H1 (cell line): ENCODE results near the gene CNTNAP1. TPM values are rescaled to one million over a fixed set of nuclear protein-coding genes. Genes with fewer than 3 reads are reported as not detected.
A peak's percentile ranks its signal among the peaks of the same experiment; 100 is the strongest.

Experiments used
- CTCF ChIA-PET: fragments of 300-600 bp; sonication (Branson Sonifier 250); formaldehyde crosslinking; loops from one replicate; lab custom pipeline; 2021; ENCODE audit not compliant: partially characterized antibody; lab: Charles Lee
- POLR2A ChIA-PET: fragments of 300-600 bp; sonication (Branson Sonifier 250); formaldehyde crosslinking; loops from one replicate; lab custom pipeline; 2021; ENCODE audit warnings: inconsistent platforms; ENCODE audit not compliant: partially characterized antibody; lab: Charles Lee
- DNase-seq, 2 experiments: peaks; one replicate each; pipeline versions ENCODE4 v3.0.0 to v3.0.0-alpha.2; 2010 to 2022; ENCODE audit warnings: low spot score in 2 of 2, low read depth in 1 of 2, mixed read lengths in 1 of 2
- FAIRE-seq: peaks from 2 replicates; lab custom pipeline; 2011; peaks lifted over from hg19 to GRCh38; lab: Jason Lieb, UNC
- H2AFZ ChIP-seq: 2 replicates; pipeline ENCODE4 v1.8.1; 2012; ENCODE audit warnings: low read length, inconsistent platforms
- H2AK5ac ChIP-seq: 2 replicates; pipeline ENCODE4 v1.6.1; 2013; ENCODE audit warnings: low read depth, low read length
- H2BK120ac ChIP-seq: replicated peaks from 2 replicates; pipeline ENCODE3; 2013; ENCODE audit warnings: low read depth, low read length, inconsistent platforms
- H2BK12ac ChIP-seq: 2 replicates; pipeline ENCODE4 v1.6.1; 2013; ENCODE audit warnings: low read depth, low read length
- H2BK15ac ChIP-seq: 2 replicates; pipeline ENCODE4 v1.6.1; 2013; ENCODE audit warnings: low read length
- H2BK20ac ChIP-seq: 2 replicates; pipeline ENCODE4 v1.6.1; 2013; ENCODE audit warnings: low read length
- H2BK5ac ChIP-seq: 2 replicates; pipeline ENCODE4 v1.6.1; 2013; ENCODE audit warnings: low read depth, low read length
- H3K14ac ChIP-seq: 2 replicates; pipeline ENCODE4 v1.6.1; 2013; ENCODE audit warnings: inconsistent platforms; ENCODE audit not compliant: insufficient read length
- H3K18ac ChIP-seq: 2 replicates; pipeline ENCODE4 v1.6.1; 2013; ENCODE audit warnings: low read length; ENCODE audit errors: extremely low read depth
- H3K23ac ChIP-seq: 2 replicates; pipeline ENCODE4 v1.6.1; 2013; ENCODE audit warnings: inconsistent platforms; ENCODE audit not compliant: insufficient read length
- H3K23me2 ChIP-seq: 2 replicates; pipeline ENCODE4 v1.6.1; 2013; ENCODE audit warnings: low read depth, low read length
- H3K27ac ChIP-seq: 2 replicates; pipeline ENCODE4 v1.6.1; 2011; ENCODE audit warnings: low read depth, low read length, inconsistent platforms
- H3K27me3 ChIP-seq, 4 experiments: replicated peaks in 1 of 4; 1 replicate in 1 of 4; 2 replicates in 3 of 4; pipeline versions ENCODE4 v1.6.1 to v1.8.1; 2011 to 2013; ENCODE audit warnings: low read length in 3 of 4, mild to moderate bottlenecking in 3 of 4, inconsistent platforms in 2 of 4, mixed read lengths in 2 of 4, moderate library complexity in 1 of 4; ENCODE audit not compliant: control insufficient read depth in 3 of 4, insufficient read depth in 3 of 4; ENCODE audit errors: extremely low read depth in 1 of 4
- H3K36me3 ChIP-seq, 4 experiments: 2 replicates each; pipeline versions ENCODE4 v1.6.1 to v1.8.1; 2011 to 2013; ENCODE audit warnings: mild to moderate bottlenecking in 4 of 4, low read length in 3 of 4, moderate library complexity in 2 of 4, control low read depth in 1 of 4, inconsistent platforms in 1 of 4; ENCODE audit not compliant: insufficient read depth in 4 of 4, control insufficient read depth in 2 of 4
- H3K4ac ChIP-seq: replicated peaks from 2 replicates; pipeline ENCODE3; 2013; ENCODE audit warnings: low read length, low read depth, mixed read lengths, inconsistent platforms; ENCODE audit not compliant: insufficient read length
- H3K4me1 ChIP-seq, 4 experiments: replicated peaks in 1 of 4; 1 replicate in 1 of 4; 2 replicates in 3 of 4; pipeline versions ENCODE4 v1.6.1 to v1.8.1; 2011 to 2013; ENCODE audit warnings: low read length in 3 of 4, inconsistent platforms in 2 of 4, mixed read lengths in 1 of 4; ENCODE audit not compliant: insufficient read depth in 4 of 4, control insufficient read depth in 3 of 4
- H3K4me2 ChIP-seq, 2 experiments: 2 replicates each; pipeline versions ENCODE4 v1.6.1 to v1.8.1; 2011 to 2013; ENCODE audit warnings: low read depth in 2 of 2, low read length in 2 of 2, control low read depth in 1 of 2, inconsistent platforms in 1 of 2, mild to moderate bottlenecking in 1 of 2; ENCODE audit not compliant: insufficient read depth in 1 of 2
- H3K4me3 ChIP-seq, 4 experiments: fragments of 200-600, 300-600 bp in 1 of 4; sonication (generic), shearing (Covaris generic), sonication (Bioruptor Twin) in 1 of 4; 2 replicates each; pipeline versions ENCODE4 v1.5.1 to v1.8.1; 2011 to 2016; ENCODE audit warnings: low read length in 4 of 4, low read depth in 3 of 4, control low read depth in 2 of 4, inconsistent platforms in 2 of 4, mild to moderate bottlenecking in 2 of 4, mixed read lengths in 1 of 4, moderate library complexity in 1 of 4; ENCODE audit not compliant: insufficient read depth in 2 of 4; ENCODE audit errors: extremely low read depth in 1 of 4
- H3K56ac ChIP-seq: replicated peaks from 2 replicates; pipeline ENCODE3; 2013; ENCODE audit warnings: low read depth, mild to moderate bottlenecking, mixed read lengths, low read length, inconsistent platforms; ENCODE audit not compliant: insufficient read length
- H3K79me1 ChIP-seq: 2 replicates; pipeline ENCODE4 v1.6.1; 2013; ENCODE audit warnings: low read depth, low read length, control low read depth
- H3K79me2 ChIP-seq, 2 experiments: 2 replicates each; pipeline versions ENCODE4 v1.6.1 to v1.8.1; 2012 to 2013; ENCODE audit warnings: low read length in 2 of 2, mild to moderate bottlenecking in 2 of 2, inconsistent platforms in 1 of 2; ENCODE audit not compliant: insufficient read depth in 2 of 2, control insufficient read depth in 1 of 2
- H3K9ac ChIP-seq, 4 experiments: replicated peaks in 1 of 4; 1 replicate in 1 of 4; 2 replicates in 3 of 4; pipeline versions ENCODE4 v1.6.1 to v1.8.1; 2011 to 2013; ENCODE audit warnings: low read depth in 3 of 4, low read length in 3 of 4, control low read depth in 2 of 4, mild to moderate bottlenecking in 2 of 4, moderate library complexity in 2 of 4, inconsistent platforms in 1 of 4; ENCODE audit errors: extremely low read depth in 1 of 4
- H3K9me3 ChIP-seq, 2 experiments: 2 replicates each; pipeline versions ENCODE4 v1.6.1 to v1.8.1; 2012 to 2013; ENCODE audit warnings: mild to moderate bottlenecking in 2 of 2, moderate library complexity in 2 of 2, control low read depth in 1 of 2, inconsistent platforms in 1 of 2, low read depth in 1 of 2, low read length in 1 of 2, mixed read lengths in 1 of 2; ENCODE audit not compliant: insufficient read depth in 2 of 2
- H4K20me1 ChIP-seq, 2 experiments: replicated peaks in 1 of 2; 2 replicates each; pipeline versions ENCODE3 to v1.8.1; 2011 to 2013; ENCODE audit warnings: inconsistent platforms in 2 of 2, low read length in 2 of 2, mild to moderate bottlenecking in 1 of 2; ENCODE audit not compliant: insufficient read depth in 2 of 2, control insufficient read depth in 1 of 2
- H4K5ac ChIP-seq: 2 replicates; pipeline ENCODE4 v1.6.1; 2013; ENCODE audit warnings: low read length, low read depth, mixed read lengths, inconsistent platforms; ENCODE audit not compliant: insufficient read length
- H4K8ac ChIP-seq: 2 replicates; pipeline ENCODE4 v1.8.0; 2013; ENCODE audit warnings: mild to moderate bottlenecking, moderate library complexity, low read length, inconsistent platforms; ENCODE audit not compliant: insufficient read depth; ENCODE audit errors: extremely low read depth
- H4K91ac ChIP-seq: replicated peaks from 2 replicates; pipeline ENCODE3; 2013; ENCODE audit warnings: low read length, mixed read lengths, inconsistent platforms; ENCODE audit not compliant: insufficient read length
- CTBP2 ChIP-seq: IDR thresholded peaks from 2 replicates; pipeline ENCODE4 v1.7.0; 2011; ENCODE audit warnings: borderline replicate concordance, mild to moderate bottlenecking, moderate library complexity, mixed read lengths, low read length; ENCODE audit not compliant: insufficient read depth, insufficient read length
- RAD21 ChIP-seq, 2 experiments: IDR thresholded peaks in 1 of 2; conservative IDR thresholded peaks in 1 of 2; 2 replicates each; pipeline ENCODE4 v1.6.1; 2011; ENCODE audit warnings: low read depth in 2 of 2, low read length in 2 of 2, improper control_type of control experiment in 1 of 2, inconsistent platforms in 1 of 2, mild to moderate bottlenecking in 1 of 2, moderate library complexity in 1 of 2
- SIRT6 ChIP-seq: IDR thresholded peaks from one replicate; pipeline ENCODE4 v1.7.1; 2012; ENCODE audit warnings: low read length, inconsistent platforms
- TEAD4 ChIP-seq: IDR thresholded peaks from 2 replicates; pipeline ENCODE4 v1.6.1; 2012; ENCODE audit warnings: low read depth, low read length, inconsistent platforms, mixed read lengths
- WGBS, 2 experiments: shearing (Covaris generic) in 1 of 2; methylation state at CpG; one replicate each; pipeline versions ENCODE4 v1.1.6 to v1.1.7; 2013 to 2015; ENCODE audit warnings: low lambda C conversion rate in 2 of 2, mixed read lengths in 2 of 2, inconsistent platforms in 1 of 2, low coverage in 1 of 2, missing lambda C conversion rate in 1 of 2; ENCODE audit not compliant: insufficient replicate concordance in 2 of 2, insufficient coverage in 1 of 2, insufficient read length in 1 of 2; ENCODE audit errors: extremely low coverage in 1 of 2, missing lambda C conversion rate in 1 of 2; 5-methylcytosine and 5-hydroxymethylcytosine counted together
- polyA plus RNA-seq, 7 experiments: library from polyadenylated mRNA; depleted of rRNA in 3 of 7; stranded (reverse) in 5 of 7; unstranded in 2 of 7; fragments of >200 nt in 5 of 7; fragments of 200-250 nt in 2 of 7; gene quantifications; 1 replicate in 5 of 7; 2 replicates in 1 of 7; 4 replicates in 1 of 7; pipeline versions ENCODE4 v1.2.1 to v1.2.3, GENCODE V29; 2011 to 2013; ENCODE audit warnings: missing spikeins in 2 of 7, mixed read lengths in 2 of 7
- total RNA-seq: library from RNA; stranded (reverse); fragmentation: NEBNext Ultra II Directional; extraction: Animal tissue kit (Norgen Biotek cat#: 25700); gene quantifications from 2 replicates; pipeline ENCODE4 v1.2.1, GENCODE V29; 2021

The CNTNAP1 gene
- total and polyA plus RNA-seq, 2 of the 8 experiments (the other 6 are each of a cell fraction or from before 2014, with no cell fraction given) = 4.7 to 10.0 TPM

GRCh38 chr17:42743595-42744282 lies 61.4 kb downstream of the CNTNAP1 start:
- Histone ChIP-seq H2BK5ac (peak overlapping the region; percentile 79), H3K4me3 (peak overlapping the region; percentile 39 to 72 (median 64)), H3K23ac (no peak overlapping the region), H3K56ac (peak overlapping the region; percentile 19), H3K27me3 (peaks cover 9 to 14% (median 13%) of the 10 kb centered on the region in 4 experiments), H3K18ac (peak overlapping the region; percentile 52; the same call in 1 of the 2 replicates), H3K79me1 (no peaks in the 10 kb centered on the region; the same call in 1 of the 2 replicates), H2BK20ac (no peak overlapping the region; the same call in 1 of the 2 replicates), H2AK5ac (no peak overlapping the region), H2BK15ac (no peak overlapping the region), H4K20me1 (no peaks in the 10 kb centered on the region), H2AFZ (0 out of 2 replicates have a peak overlapping the region, but pooled peaks have one; percentile 28), H2BK12ac (no peak overlapping the region; the same call in 1 of the 2 replicates), H2BK120ac (no peak overlapping the region), H3K79me2 (peaks cover 0 to 12% of the 10 kb centered on the region in 2 experiments; a peak in 3 of 4 replicates), H3K9me3 (peaks cover 0 to 3% of the 10 kb centered on the region in 2 experiments; a peak in 1 of 4 replicates), H4K91ac (peak overlapping the region; percentile 25), H4K5ac (peak overlapping the region; percentile 95), H3K36me3 (no peaks in the 10 kb centered on the region), H3K9ac (peak overlapping the region in 2 of 4 experiments; percentile 35 to 83; a peak in 5 of 7 replicates), H4K8ac (peak overlapping the region; percentile 65), H3K4me2 (peak overlapping the region; percentile 79 to 80), H3K4ac (peak overlapping the region; percentile 65), H3K14ac (no peak overlapping the region), H3K27ac (peak overlapping the region; percentile 64), H3K4me1 (peaks cover 0 to 7% (median 4%) of the 10 kb centered on the region in 4 experiments; a peak in 5 of 7 replicates), H3K23me2 (peaks cover 2% of the 10 kb centered on the region; the same call in 1 of the 2 replicates)
- TF ChIP-seq TEAD4 = peak; percentile 56; the same call in 1 of the 2 replicates
- no peak for TF ChIP-seq SIRT6
- TF ChIP-seq RAD21 (IDR thresholded peaks at IDR 0.05 in 1 of 2, conservative IDR thresholded peaks at IDR 0.05 in 1 of 2; ENCODE audit: low read depth in 2 of 2, low read length in 2 of 2) = 0 out of 4 replicates have a peak, but pooled peaks of 1 of the 2 experiments have one; percentile 5
- TF ChIP-seq CTBP2 = no peak
- 61% methylated on average over 10 of the region's 10 CpGs; no CpG with 5 or more reads in 1 of the 2 experiments for WGBS, 2 experiments
- no peak for DNase-seq
- peak; percentile 94 for FAIRE-seq
- ChIA-PET POLR2A (interaction anchor here (0.8 to 1.7 kb wide), 5 partner anchors 10 to 185 kb away, joined by 3 read pairs; no protein-coding TSS in a partner anchor), CTCF (interaction anchor here (0.6 to 1.6 kb wide), 8 partner anchors 11 to 101 kb away, joined by 3 to 5 read pairs (median 3); partner anchors contain the start of gene RAMP2)
